Erythroblast (primary cell): ENCODE measurements around the gene HERC4.

Experiments
- GATA1 ChIP-seq: IDR thresholded peaks from 2 replicates; pipeline ENCODE4 v1.6.1; 2011; ENCODE audit warnings: low read depth, mild to moderate bottlenecking, control low read depth, low read length, moderate library complexity
- POLR2A ChIP-seq: IDR thresholded peaks from 2 replicates; pipeline ENCODE4 v1.6.1; 2011; ENCODE audit warnings: mild to moderate bottlenecking, low read length

GRCh38 chr10:68121852-68122251 is 46.8 kb upstream of the HERC4 start:
- TF ChIP-seq POLR2A (no peak), GATA1 (no peak)
